ENCODE measurements around the gene LDLRAP1. TPM values are rescaled to one million over a fixed set of nuclear protein-coding genes. Genes with fewer than 3 reads are reported as not detected.

LDLRAP1 gene
- total RNA-seq, 1 experiment from 2014 or later = 26.0 TPM

DNA sequence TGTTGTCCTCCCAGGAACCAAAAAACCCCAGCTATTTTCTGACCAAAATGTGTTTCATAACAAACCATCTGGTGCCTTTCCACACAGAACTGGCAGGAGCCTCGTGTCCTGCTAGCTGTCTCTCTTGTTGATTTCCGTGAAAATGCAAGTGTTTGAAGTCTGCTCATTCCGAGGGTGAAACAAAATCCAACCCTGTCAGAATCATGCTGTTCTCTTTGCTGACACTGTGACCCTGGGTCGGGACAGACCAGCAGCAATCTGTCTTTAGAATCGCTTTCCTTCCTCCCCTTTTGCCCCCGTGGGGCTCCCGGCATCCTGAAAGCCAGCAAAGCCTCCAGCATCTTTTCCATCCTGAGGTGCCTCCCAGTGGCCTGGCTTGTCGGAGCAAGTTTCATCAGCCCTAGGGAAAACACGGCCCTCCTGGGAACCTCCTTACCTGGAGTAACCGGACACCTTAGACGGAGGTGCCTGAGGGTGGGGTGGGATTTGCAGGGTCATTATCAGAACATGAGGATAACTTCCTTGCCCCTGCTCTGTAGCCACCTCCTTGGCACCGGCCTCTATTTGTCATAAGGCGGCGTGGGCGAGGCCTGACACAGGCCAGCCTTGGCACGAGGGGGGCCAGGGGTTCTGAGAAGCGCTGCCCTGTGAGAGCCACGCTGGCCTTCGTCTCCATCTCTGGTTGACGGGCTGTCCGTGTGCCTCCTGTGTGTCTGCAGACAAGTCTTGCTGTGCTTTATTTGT lies 24.9 kb downstream of the LDLRAP1 start:
- H3K4me1 ChIP-seq (ENCODE audit: control insufficient read depth in 1 of 2, insufficient read depth in 2 of 2, low read length in 2 of 2) = peaks cover 33 to 49% of the 10 kb centered on the region in 2 experiments
- H3K4me2 ChIP-seq (ENCODE audit: low read length) = peak overlapping the region; percentile 94
- peak overlapping the region; percentile 28 to 52 for H3K4me3 ChIP-seq (replicated peaks in 1 of 2; ENCODE audit: low read depth in 1 of 2, low read length in 2 of 2)
- ChIA-PET CTCF (no interaction called here), RAD21 (ENCODE audit: low non-redundant PET in 1 of 2, low total read pairs in 2 of 2, uncharacterized antibody in 2 of 2, unreplicated experiment in 2 of 2) (no interaction called here), POLR2A (interaction anchor here (0.6 kb wide), 1 partner anchor 29 kb away, joined by 5 read pairs; no protein-coding TSS in a partner anchor)
- ATAC-seq (peak; percentile 86), DNase-seq (ENCODE audit: low read depth, low spot score) (peak; percentile 93)
- intact Hi-C loops (cut with micrococcal nuclease) = loop anchor here (2.0 kb wide), 2 partner anchors 19 to 41 kb away; no protein-coding TSS in a partner anchor
- H3K9me2 ChIP-seq (ENCODE audit: insufficient read depth) = no peaks in the 10 kb centered on the region
- no peaks in the 10 kb centered on the region for H3K9me3 ChIP-seq (ENCODE audit: control insufficient read depth in 1 of 2, insufficient read depth in 1 of 2, low read depth in 1 of 2, low read length in 2 of 2)
- H3K27me3 ChIP-seq (ENCODE audit: insufficient read depth, low read length) = no peaks in the 10 kb centered on the region
- no peaks in the 10 kb centered on the region for H4K20me1 ChIP-seq (ENCODE audit: insufficient read depth)
- H3K79me2 ChIP-seq (ENCODE audit: insufficient read depth, low read length) = no peaks in the 10 kb centered on the region
- H3K36me3 ChIP-seq (ENCODE audit: control insufficient read depth in 1 of 2, insufficient read depth in 2 of 2, low read length in 2 of 2) = peaks cover 1 to 6% of the 10 kb centered on the region in 2 experiments; a peak in 1 of 4 replicates
- peak overlapping the region; percentile 96 for H3K27ac ChIP-seq (ENCODE audit: low read depth, low read length)
- H3K9ac ChIP-seq (ENCODE audit: low read length) = peak overlapping the region; percentile 69
- no peak for TF ChIP-seq SP1 (IDR thresholded peaks at IDR 0.05; ENCODE audit: low read depth)
- TF ChIP-seq EZH2 (IDR thresholded peaks at IDR 0.05) = no peak
- no peak for TF ChIP-seq FOSL1 (IDR thresholded peaks at IDR 0.05; ENCODE audit: low read depth)
- no peak for TF ChIP-seq EZH2phosphoT487 (IDR thresholded peaks at IDR 0.05; ENCODE audit: borderline replicate concordance)
- TF ChIP-seq, protein P1, sequence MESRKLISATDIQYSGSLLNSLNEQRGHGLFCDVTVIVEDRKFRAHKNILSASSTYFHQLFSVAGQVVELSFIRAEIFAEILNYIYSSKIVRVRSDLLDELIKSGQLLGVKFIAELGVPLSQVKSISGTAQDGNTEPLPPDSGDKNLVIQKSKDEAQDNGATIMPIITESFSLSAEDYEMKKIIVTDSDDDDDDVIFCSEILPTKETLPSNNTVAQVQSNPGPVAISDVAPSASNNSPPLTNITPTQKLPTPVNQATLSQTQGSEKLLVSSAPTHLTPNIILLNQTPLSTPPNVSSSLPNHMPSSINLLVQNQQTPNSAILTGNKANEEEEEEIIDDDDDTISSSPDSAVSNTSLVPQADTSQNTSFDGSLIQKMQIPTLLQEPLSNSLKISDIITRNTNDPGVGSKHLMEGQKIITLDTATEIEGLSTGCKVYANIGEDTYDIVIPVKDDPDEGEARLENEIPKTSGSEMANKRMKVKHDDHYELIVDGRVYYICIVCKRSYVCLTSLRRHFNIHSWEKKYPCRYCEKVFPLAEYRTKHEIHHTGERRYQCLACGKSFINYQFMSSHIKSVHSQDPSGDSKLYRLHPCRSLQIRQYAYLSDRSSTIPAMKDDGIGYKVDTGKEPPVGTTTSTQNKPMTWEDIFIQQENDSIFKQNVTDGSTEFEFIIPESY (IDR thresholded peaks at IDR 0.05; ENCODE audit: extremely low read depth, insufficient replicate concordance, low read length) = peak; percentile 69
- peak; percentile 25 for TF ChIP-seq YY1 (IDR thresholded peaks at IDR 0.05; ENCODE audit: extremely low read depth, insufficient replicate concordance, low read depth, low read length)
- TF ChIP-seq ZFX (IDR thresholded peaks at IDR 0.05) = peak; percentile 25; the same call in 1 of the 2 replicates
- TF ChIP-seq TCF7L2 (IDR thresholded peaks at IDR 0.05; ENCODE audit: borderline replicate concordance, extremely low read depth, insufficient read depth, insufficient read length) = peak; percentile 11
- TF ChIP-seq, protein P2, sequence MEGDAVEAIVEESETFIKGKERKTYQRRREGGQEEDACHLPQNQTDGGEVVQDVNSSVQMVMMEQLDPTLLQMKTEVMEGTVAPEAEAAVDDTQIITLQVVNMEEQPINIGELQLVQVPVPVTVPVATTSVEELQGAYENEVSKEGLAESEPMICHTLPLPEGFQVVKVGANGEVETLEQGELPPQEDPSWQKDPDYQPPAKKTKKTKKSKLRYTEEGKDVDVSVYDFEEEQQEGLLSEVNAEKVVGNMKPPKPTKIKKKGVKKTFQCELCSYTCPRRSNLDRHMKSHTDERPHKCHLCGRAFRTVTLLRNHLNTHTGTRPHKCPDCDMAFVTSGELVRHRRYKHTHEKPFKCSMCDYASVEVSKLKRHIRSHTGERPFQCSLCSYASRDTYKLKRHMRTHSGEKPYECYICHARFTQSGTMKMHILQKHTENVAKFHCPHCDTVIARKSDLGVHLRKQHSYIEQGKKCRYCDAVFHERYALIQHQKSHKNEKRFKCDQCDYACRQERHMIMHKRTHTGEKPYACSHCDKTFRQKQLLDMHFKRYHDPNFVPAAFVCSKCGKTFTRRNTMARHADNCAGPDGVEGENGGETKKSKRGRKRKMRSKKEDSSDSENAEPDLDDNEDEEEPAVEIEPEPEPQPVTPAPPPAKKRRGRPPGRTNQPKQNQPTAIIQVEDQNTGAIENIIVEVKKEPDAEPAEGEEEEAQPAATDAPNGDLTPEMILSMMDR (IDR thresholded peaks at IDR 0.05 in 2 of 3, conservative IDR thresholded peaks at IDR 0.05 in 1 of 3; ENCODE audit: borderline replicate concordance in 1 of 3, insufficient read depth in 1 of 3, low read depth in 2 of 3, low read length in 2 of 3) = peak in 1 of 3 experiments; percentile 36; a peak in 3 of 6 replicates
- TF ChIP-seq POLR2AphosphoS5 (IDR thresholded peaks at IDR 0.05; ENCODE audit: low read depth, low read length) = peak; percentile 36; the same call in 1 of the 2 replicates
- H2AFZ ChIP-seq (ENCODE audit: low read depth, low read length, poor library complexity, severe bottlenecking) = peak overlapping the region; percentile 49
- BruUV-seq (replicated peaks) = no TSS peak

Data from HCT116 (cell line).